Measurements from ENCODE around the gene MXD4.

- TF ChIP-seq CTCF (conservative IDR thresholded peaks at IDR 0.05) (no peak), ZFX (IDR thresholded peaks at IDR 0.05) (no peak)
Observed at GRCh38 chr4:2251795-2252529, 9.9 kb downstream of the MXD4 start.

All from C4-2B (cell line).